ENCODE measurements around the gene PSMD9.

The PSMD9 gene

DNA sequence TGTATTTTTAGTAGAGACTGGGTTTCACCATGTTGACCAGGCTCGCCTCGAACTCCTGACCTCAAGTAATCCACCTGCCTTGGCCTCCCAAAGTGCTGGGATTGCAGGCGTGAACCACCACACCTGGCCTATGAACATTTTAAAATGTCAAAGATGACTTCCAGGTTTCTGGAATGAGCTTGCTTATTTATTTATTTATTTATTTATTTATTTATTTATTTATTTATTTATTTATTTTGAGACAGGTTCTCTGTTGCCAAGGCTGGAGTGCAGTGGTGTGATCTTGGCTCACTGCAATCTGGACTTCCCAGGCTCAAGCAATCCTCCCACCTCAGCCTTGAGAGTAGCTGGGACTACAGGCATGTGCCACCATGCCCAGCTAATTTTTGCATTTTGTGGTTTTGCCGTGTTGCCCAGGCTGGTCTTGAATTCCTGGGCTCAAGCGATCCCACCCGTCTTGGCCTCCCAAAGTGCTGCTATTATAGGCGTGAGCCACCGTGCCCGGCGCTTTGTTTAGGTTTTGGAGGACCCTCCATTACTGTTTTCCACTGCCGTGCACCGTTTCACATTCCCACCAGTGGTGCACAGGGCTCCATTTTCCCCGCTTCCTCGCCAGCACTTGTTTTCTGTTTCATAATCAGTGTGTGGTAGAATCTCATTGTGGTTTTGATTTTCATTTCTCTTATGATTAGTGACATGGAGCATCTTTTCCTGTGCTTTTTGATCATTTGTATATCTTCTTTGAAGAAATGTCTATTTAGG lies 23.4 kb downstream of the PSMD9 start:
- DNase-seq (ENCODE audit: low read depth): no peak
- no peak overlapping the region for H3K4me3 ChIP-seq (ENCODE audit: low read depth, low read length)
- no peak for TF ChIP-seq CTCF (conservative IDR thresholded peaks at IDR 0.05; ENCODE audit: low read depth, low read length)

DNA sequence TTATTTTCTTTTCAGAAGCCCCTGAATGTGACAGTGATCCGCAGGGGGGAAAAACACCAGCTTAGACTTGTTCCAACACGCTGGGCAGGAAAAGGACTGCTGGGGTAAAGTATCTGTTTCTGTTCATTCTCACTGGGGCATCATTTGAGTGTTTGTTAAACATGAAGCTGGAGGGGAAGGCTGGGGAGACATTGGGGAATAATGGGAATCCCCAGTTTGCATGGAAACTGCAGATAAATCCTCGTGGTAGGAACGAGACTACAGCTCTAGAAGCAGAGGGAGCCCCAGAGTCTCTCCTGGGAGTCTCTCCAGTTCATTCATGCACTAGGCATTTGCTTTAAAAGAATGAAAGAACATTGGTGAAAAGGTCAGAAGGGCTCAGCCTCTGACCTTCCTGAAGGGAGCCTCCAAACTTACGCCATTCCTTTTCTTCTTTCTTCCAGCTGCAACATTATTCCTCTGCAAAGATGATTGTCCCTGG lies 27.3 kb downstream of the PSMD9 start:
- no peak overlapping the region for H3K4me3 ChIP-seq (ENCODE audit: low read depth, low read length)
- peak; percentile 61 for DNase-seq (ENCODE audit: low read depth)
- peak; percentile 26 for TF ChIP-seq CTCF (conservative IDR thresholded peaks at IDR 0.05; ENCODE audit: low read depth, low read length)

- H3K4me3 ChIP-seq (ENCODE audit: low read depth, low read length): no peak overlapping the region
- peak; percentile 78 for DNase-seq (ENCODE audit: low read depth)
- peak; percentile 73 for TF ChIP-seq CTCF (conservative IDR thresholded peaks at IDR 0.05; ENCODE audit: low read depth, low read length)
Measured at GRCh38 chr12:121916719-121917118, 28.1 kb downstream of the PSMD9 start.

DNA sequence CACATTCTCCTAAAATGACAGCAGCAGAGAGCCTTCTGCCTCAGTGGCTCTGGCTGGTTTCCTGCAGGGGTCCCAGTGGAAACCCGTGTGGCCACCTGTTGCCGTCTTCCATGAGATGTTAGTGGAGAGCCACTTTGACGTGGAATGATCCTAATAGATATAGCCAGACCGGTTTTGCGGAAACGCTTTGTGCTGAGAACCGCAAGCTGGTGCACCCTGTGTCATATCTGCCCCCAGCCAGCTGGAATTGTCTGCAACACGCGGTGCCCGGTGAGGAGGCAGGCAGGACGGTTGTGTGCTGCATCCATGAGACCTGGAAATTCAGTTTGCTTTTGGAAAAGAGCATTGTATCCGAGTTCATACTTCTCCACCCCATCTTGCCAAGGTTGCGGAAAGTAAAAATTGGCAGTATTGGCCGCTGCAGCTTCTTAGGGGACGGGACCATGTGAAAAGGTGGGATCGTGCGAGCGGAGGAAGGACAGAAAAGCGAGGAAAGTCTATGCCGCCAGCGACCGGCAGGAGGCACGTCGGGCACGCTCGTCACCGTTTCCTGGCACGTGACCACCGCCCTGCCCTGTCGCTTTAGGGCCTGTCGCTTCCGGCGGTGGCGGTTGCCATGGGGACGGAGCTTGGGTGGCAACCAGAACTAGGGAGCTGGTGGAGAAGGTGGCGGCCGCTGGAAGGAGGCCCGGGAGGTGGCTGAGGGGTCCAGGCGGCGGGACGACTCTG lies 29.5 kb downstream of the PSMD9 start, which contains the start of gene CFAP251:
CFAP251 (plus strand) TSS at position 643 of the 729 bp plus-strand sequence. CDS start 2,714 bp downstream, outside the sequence.
- DNase-seq (ENCODE audit: low read depth): peak; percentile 68
- H3K4me3 ChIP-seq (ENCODE audit: low read depth, low read length): peak within 1 kb of the TSS; percentile 42
- peak; percentile 66 for TF ChIP-seq CTCF (conservative IDR thresholded peaks at IDR 0.05; ENCODE audit: low read depth, low read length)

GRCh38 chr12:121918679-121919038 lies 30.1 kb downstream of the PSMD9 start:
- TF ChIP-seq CTCF (conservative IDR thresholded peaks at IDR 0.05; ENCODE audit: low read depth, low read length): no peak
- H3K4me3 ChIP-seq (ENCODE audit: low read depth, low read length): peak overlapping the region; percentile 42
- DNase-seq (ENCODE audit: low read depth): no peak

GRCh38 chr12:121921066-121921465 lies 32.5 kb downstream of the PSMD9 start:
- no peak for TF ChIP-seq CTCF (conservative IDR thresholded peaks at IDR 0.05; ENCODE audit: low read depth, low read length)
- DNase-seq (ENCODE audit: low read depth): no peak
- no peak overlapping the region for H3K4me3 ChIP-seq (ENCODE audit: low read depth, low read length)
